ENCODE measurements around the gene SEC22A. TPM values are rescaled to one million over a fixed set of nuclear protein-coding genes. Genes with fewer than 3 reads are reported as not detected.

The SEC22A gene, protein sequence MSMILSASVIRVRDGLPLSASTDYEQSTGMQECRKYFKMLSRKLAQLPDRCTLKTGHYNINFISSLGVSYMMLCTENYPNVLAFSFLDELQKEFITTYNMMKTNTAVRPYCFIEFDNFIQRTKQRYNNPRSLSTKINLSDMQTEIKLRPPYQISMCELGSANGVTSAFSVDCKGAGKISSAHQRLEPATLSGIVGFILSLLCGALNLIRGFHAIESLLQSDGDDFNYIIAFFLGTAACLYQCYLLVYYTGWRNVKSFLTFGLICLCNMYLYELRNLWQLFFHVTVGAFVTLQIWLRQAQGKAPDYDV
- total RNA-seq, result 11.6 TPM

DNA sequence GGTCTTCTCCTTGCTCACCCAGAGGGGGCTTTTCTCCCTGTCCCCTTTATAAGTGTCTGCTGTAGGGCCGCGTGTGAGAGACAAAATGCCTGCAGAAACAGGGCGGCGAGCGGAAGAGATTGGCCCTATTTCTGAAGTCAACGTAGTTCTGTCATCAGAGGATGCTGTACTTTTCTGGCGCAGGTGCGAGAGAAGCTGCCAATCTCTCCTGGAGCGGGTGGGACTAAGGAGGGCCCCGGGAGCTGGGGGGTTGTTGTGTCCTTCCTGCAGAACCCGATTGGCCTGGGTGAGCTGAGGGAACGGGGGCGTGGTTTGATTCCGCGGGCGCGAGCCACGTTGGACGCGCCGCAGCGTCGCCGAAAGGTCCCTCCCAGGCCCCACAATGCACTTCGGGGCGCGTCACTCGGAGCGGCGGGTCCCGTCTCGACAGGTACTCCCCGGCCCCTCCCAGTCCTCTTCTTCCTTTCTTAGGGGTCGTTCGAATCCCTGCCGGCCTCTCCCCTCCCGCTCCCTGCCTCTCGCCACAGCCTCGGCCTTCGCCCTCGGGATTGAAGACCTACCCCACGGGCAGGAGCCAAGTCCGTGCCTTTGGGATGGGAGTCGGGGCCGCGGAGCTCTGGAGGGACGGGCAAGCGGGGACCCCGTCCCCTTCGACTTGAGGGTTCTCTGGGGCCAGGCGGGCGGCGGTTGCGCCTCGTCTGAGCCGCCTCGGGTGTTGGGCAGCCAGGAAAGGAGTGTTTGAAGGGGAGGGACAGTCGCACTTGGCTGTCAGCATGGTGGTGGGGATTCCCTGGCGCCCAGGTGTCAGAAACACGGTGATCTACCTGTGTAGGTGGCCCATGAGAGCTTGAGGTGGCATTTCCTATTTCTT lies at the start of gene SEC22A:
SEC22A (plus strand) TSS at position 387 of the 871 bp plus-strand sequence. CDS start 7,275 bp downstream, outside the sequence.
- peak; percentile 100 for ATAC-seq

DNA sequence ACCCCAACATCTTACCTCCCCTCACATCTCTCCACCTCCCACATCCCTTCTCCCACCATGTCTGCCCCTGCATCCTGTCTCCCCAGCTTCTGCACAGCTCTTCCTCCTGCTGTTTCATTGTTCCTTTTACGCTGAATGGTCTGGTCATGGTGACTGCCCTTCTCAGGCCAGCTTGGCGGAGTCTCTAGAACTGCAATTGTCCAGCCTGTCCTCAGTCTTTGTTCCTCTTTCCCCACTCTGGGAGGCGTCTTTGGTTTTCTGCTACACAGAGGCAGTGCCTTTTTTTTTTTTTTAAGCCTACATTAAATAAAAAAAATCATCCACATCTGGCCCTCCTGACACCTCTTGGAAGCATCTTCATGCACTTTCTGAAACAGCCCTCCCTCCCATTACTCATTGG lies 49.1 kb upstream of the SEC22A start:
- ATAC-seq, result no peak

DNA sequence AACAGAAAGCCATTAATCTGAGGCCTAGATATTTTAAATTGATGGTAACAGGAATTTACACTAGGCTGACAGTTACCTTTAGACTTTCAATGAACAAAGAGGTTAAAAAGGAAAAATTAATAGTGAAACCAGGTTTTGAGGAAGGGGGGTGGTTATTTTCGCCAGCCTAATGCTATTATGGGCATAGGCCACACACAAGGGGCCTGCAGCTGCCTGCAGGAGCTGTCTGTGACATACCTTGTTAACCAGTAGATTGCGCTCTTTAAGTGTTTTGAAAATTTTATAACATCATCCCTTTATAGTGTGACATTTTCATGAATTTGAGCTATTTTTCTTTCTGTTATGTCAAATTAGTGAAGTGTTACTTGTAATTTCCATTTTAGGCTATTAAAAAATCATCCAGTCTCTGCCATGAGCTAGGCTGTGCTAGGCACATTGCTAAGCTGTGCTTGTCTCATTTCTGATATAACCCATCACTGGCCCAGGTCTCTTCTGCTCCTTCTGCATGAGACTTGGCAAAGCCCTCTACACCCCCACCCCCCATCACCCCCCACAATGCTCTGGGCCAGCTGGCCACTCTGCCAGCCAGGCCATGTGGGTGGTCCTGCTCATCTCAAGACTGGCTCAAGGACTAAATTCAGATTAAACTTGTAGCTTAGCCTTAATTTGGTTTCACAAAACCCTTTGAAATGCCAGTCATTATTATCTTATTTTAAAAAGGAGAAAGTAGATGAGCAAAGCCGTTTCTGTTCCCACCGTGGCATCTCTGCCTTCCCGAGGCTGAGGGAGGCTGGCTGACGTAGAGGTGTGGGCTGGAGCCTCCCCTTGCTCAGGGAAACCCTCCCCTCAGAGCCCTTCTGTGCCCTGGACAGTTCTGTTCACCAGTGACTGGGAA lies 48.4 kb upstream of the SEC22A start:
- no peak for ATAC-seq

DNA sequence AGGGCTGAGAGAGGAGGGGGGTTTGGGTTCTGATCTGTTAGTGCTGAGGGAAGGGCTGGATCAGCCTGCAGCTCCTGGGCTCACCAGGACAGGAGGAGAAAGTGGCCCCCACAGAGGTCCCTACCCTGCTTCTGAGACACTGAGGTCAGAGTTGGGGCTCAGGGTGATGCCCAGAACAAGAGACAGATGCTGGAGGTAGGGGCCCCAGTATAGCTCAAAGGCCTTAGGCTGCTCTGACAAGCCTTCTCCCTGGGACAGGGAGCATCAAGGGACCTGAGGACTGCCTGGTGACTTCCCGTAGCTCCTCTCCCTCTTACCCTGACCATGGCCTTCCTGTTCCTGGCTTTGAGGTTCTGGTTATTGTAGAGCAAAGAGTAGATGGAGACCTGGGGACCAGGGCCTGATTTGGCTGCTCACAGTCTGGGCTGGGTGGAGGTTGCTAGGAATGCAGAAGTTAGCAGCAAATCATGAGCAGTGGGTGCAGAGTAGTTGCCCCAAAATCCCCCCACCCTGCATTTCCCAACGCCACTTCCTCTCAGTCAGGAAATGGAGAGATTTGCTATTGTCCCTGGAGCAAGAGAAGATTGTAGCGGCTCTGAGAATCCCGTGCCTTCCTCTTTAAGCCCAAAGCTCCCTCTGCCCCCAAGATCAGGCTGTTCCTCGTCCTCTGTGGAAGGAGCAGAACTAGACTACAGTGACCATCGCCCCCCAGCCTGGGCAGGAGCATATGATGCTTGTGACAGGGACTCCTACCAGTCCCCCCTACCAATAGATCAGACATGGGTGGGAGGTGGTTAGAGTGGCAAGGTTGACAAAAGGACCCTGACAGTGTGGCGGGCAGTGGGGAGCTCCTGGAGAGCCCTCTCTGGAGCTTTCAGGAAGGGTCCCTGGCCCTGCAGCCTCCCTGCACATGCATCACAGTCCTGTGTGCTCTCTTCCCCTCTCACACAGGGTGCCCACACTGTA lies 47.4 kb upstream of the SEC22A start:
- ATAC-seq, result no peak

DNA sequence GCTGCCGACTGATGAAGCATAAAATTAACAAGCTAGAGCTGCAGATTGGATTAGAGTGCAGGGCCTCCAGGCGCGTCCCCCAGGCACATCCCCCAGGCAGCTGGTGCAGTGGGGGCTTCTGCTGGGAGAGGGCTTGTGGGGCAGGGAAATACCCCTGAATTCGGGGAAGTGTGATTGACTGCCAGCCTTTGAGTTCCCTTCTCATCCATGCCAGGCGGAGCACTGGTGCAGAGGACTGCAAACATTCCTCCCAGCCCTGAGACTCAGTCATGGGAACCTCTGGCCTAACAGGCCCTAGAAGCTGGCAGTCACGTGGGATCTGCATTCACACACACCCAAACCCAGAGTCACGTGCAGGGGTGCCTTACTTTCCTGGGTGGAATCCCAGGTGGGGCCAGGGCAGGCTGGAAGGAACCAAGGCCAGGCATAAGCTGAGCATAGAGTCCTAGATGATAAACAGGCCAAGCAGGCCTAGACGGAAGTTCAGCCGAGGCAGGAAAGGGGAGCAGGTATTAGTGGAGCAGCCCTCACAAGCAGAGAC lies 46.2 kb upstream of the SEC22A start:
- no peak for ATAC-seq

DNA sequence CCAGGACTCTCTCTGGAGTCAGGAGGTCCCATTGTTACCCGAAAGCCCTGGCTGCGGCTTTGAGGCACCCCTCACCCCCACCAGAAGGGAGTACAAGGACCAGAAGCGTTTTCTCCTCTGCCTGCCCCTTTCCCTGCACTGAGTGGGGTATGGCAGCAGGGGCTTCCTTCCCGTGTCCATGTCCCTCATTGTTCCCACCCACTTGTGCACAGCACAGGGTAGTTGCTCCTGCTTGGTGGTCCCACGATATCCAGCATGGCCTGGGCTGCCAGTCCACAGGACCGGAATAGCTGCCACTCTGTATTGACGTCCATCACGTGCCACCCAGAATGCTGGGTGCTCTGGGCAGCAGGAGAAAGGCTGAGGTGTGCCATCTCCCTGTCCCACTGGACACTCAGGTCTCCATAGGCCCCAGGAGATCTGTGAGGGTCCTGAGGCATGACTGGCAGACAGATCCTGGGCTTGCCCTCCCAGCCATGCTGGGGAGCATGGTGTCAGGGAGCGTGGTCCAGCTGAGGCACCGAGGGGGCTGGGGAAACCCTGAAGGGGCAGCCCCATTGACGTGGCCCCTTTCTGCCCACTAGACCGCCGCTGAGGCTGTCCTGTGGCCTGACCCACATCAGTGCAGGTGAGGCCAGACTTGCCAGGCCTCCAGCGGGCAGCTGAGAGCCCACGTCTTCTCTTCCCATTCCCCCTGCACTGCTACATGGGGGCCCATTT lies 45.3 kb upstream of the SEC22A start:
- no peak for ATAC-seq

DNA sequence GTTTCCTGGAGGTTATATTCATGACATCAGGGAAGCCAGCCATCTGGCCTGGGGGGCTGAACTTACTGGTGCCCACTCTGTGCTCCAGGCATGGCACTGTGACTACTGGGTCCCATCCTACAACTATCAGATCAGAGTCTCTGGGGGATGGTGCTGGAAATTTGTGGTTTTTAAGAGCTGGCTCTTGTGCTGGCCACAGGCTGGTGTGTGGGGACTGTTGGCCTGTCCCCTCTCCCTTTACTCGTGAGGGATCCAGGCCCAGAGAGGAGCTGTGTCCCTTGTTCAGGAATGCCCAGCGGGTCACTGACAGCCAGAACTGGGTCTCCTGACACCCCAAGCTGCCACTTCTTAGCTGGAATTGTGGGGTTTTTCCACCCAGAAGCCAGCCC lies 44.5 kb upstream of the SEC22A start:
- ATAC-seq, result no peak

DNA sequence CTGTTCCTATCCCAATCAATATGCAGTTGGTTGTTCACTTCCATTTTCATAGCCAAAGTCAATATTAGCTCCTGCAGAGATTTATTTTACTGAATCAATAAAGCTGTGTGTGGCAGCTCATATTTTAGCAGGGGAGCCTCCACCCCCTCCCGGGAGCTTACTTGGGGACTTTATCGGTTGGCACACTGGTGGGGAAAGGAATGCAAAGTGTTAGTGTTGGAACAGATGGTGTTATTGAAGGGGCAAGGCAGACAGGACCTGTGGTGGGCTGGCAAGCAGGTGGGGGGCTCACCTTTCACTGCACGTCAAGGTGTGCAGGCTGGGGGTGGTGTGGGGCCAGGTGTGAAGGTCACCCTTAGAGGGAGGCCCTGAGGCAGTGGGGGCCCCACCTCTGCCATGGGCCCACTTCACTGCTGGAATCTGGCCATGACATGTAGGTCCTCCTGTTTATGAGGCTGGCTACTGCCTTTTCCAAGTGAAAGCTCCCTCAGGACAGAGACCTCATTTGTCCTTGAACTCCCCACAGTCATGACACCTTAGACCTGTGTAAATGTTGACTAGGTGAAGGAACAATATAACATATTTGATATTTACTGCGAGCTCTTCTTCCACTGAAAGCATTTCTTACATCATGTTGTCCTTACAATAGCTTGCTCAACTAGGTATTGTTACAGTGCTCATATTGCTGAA lies 44.0 kb upstream of the SEC22A start:
- ATAC-seq, result no peak

DNA sequence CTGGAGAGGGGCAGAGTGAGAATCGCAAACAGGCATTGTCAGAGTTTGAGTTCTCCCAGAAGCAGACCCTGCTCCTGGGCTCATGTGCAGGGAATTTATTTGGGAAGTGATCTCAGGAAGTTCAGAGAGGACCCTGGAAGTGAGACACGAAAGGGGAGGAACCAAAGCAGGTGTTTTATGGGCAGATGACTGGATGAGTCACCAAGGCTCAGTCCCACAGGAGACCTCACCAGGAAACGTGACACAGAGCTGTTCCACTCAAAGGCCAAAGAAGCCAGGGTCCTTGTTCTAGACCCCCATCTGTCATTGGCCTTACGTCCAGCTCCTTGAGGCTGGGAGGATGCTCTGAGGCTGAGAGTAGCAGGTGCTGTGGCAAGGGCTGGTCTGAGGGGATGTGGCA lies 43.4 kb upstream of the SEC22A start:
- no peak for ATAC-seq

DNA sequence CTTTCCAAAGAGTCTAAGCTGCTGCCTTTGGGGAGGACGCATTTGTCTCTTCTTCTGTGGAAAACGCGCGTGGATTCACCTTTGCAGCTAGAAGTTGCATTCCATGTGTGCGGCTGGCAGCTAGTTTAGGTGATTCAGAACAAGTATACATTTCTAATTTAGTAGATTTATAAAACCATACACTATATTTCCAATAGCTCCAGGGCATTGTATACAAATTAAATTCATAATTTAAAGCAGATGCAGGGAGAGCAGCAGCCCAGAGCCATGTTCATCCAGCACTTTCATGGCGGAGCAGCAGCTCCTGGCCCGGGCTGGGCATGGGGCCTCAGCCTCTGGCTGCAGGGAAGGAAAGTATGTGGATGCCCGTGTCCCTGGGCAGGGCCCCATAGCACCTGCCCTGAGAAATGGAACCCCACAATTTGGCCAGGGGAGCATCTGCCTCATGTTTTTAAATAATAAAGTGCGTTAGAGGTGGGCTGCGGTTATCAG lies 42.8 kb upstream of the SEC22A start:
- ATAC-seq, result no peak

DNA sequence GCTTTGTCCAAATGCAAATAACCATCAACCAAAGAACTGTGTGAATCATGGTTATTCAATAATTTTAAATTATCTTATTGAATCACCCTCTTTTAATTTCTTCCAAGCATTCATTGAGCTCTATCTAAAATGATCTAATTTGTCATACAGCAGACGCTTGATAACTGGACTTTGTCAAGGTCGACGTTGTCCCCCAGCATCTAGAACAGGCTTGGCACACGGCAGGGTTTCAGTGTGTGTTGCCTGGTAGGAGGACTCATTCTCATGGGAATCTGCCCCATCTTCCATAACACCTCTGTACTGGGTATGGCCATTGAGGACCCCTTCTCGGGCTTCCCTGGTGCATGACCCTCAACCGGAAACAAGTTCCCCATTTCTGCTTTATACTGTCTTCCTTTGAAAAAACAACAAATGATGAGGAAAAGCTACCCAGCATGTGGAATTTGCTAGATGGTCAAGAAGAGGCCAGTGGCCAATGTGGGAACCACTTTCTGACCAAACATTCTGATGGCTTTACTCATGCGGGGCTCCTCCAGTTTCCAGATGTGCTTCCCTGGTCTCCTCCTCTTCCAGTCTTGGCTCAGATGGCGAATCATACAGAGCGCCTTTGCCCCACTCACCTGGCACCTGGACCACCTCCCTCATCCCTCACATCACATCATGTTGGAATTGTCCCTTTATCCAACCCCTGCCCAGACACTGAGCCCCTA lies 41.7 kb upstream of the SEC22A start:
- ATAC-seq, result no peak

DNA sequence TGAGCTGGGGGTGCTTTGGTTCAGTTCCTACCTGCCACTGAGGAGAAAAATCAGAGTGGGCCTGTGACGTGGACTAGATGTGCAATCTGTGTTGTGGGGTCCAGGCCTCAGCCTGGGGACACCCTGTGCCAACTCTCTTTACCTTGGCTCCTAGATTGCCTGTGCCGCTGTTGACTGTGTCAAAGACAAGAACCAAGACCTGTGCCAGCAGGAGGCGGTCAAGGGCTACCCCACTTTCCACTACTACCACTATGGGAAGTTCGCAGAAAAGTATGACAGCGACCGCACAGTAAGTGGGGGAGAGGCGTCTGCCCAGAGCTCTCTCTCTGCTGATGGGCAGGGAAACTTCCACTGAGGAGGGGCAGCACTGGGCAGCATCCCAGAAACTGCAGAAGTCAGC lies 40.6 kb upstream of the SEC22A start:
- no peak for ATAC-seq

DNA sequence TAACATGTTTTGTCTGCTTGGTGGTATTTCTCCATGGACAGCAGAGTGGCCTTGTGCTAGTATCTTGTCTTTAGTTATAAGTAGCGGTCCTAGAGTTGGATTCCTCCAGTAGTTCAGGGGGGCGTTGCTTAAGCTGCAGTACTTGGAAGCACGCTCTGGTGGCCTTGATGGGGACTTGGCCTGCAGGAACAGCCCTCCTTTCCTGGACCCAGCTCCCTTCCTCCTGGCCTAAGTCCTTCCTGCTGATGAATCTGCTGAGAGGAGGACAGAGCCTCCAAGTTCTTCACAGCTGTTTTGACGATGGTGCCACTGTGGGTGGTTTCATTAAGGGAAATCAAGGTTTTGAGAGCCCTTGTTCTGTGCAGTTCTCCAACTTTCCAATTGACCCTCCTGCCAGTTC lies 38.6 kb upstream of the SEC22A start:
- no peak for ATAC-seq

DNA sequence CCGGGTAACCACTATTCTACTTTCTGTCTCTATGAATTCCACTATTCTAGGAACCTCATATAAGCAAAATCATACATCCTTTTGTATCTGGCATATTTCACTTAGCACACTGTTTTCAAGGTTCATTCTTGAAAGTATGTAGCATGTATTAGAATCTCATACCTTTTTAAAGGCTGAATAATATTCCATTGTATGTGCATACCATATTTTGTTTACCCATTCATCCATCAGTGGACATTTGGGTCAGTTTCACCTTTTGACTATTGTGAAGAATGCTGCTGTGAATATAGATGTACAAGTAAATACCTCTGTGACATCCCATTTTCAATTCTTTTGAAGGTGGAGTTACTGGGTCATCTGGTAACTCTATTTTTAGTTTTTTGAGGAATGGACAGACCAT lies 36.6 kb upstream of the SEC22A start:
- ATAC-seq, result no peak

DNA sequence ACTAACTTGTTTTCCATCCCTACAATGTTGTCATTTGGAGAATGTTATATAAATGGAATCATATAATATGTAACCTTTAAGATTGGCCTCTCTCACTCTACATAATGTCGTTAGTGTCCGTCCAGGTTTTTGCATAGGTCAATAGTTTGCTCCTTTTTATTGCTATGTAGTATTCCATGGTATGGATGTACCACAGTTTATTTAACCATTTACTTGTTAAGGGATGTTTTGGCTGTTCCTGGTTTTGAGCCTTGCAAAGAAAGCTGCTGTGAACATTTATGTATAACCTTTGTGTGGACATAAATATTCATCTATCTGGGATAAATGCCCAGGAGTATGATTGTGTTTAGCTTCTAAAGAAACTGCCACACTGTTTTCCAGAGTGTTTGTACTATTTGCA lies 34.1 kb upstream of the SEC22A start:
- ATAC-seq, result no peak

DNA sequence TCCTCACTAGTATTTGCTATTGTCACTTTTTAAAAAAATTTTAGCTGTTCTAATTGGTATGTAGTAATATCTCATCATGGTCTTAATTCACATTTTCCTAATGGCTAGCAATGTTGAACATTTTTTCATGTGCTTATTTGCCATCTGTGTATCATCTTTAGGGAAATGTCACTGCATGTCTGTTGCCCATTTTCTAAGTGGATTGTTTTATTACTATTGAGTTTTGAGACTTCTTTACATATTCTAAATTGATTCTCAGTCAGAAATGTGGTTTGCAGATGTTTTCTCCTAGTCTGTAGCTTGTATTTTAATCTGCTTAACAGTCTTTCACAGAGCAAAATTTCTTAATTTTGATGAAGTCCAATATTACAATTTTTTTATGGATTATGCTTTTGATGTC lies 33.6 kb upstream of the SEC22A start:
- no peak for ATAC-seq

DNA sequence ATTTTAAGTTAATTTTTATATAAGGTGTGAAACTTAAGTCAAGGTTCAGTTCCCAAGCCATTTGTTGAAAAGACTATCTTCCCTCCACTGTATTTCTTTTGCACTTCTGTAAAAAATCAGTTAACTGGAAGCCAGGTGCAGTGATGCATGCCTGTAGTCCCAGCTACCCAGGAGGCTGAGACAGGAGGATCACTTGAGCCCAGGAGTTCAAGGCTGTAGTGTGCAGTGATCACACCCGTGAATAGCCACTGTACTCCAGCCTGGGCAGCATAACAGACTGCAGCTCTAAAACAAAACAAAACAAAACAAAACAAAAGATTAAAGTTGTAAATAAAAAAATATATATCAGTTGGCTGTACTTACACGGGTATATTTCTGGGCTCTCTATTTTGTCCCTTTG lies 33.1 kb upstream of the SEC22A start:
- no peak for ATAC-seq

DNA sequence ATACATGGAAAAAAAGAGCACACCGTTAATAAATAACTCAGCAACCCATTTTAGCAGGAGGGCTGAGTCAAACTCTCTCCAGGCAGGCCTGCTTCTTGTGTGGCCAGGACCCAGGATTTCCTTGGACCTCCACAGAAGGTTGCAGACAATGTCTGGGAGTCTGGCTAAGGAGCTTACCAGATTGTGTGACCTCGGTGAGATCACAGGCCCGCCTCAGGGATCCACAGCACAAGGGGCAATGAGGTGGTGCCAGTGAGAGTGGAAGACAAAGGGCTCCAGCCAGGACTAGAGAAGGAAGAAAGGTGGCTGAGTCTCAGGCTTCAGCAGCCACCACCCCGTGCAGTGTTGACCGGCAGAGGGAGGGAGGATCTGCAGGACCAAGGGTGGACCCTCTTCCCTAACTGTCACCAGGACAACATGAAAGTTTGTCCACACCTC lies 32.2 kb upstream of the SEC22A start:
- ATAC-seq, result no peak

DNA sequence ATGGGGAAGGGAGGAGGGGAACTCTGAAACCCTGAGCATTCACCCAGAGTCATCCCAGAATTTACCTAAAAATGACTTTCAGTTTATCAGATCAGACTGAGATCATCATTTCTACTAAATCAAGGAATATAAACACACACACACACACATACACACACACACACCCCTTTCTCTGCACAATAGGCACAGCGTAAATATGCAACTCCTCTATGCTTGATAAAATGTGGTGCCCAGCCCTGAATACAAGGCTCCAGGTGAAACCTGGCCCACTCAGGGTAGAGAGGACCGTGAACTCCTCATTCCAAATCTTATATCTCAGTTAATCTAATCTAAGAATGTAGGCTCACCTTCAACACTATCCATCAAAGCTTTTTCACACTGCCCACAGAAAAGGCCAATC lies 31.8 kb upstream of the SEC22A start:
- no peak for ATAC-seq

All from esophagus mucosa (tissue), 1 donor.